Neural progenitor cell (in vitro differentiated cells): Measurements from ENCODE around the gene CELF4. TPM values are rescaled to one million over a fixed set of nuclear protein-coding genes. Genes with fewer than 3 reads are reported as not detected.

Experiments used
- DNase-seq: peaks from one replicate; pipeline ENCODE4 v3.0.0-alpha.2; 2016; ENCODE audit warnings: low spot score
- H2AFZ ChIP-seq: fragments of 200-600 bp; sonication (generic); replicated peaks from 2 replicates; pipeline ENCODE4 v1.6.1; 2016; ENCODE audit warnings: antibody characterized with exemption
- H3F3A ChIP-seq: fragments of 200-600 bp; sonication (generic); 2 replicates; pipeline ENCODE4 v1.6.1; 2016; ENCODE audit warnings: antibody characterized with exemption, low read depth
- H3K27ac ChIP-seq: fragments of 200-600 bp; sonication (generic); 2 replicates; pipeline ENCODE4 v1.5.1; 2016; ENCODE audit warnings: mild to moderate bottlenecking
- H3K27me3 ChIP-seq: fragments of 200-600 bp; sonication (generic); 2 replicates; pipeline ENCODE4 v1.6.1; 2016; ENCODE audit warnings: mild to moderate bottlenecking, moderate library complexity
- H3K36me3 ChIP-seq: fragments of 200-600 bp; sonication (generic); 2 replicates; pipeline ENCODE4 v1.5.1; 2016
- H3K4me1 ChIP-seq: fragments of 200-600 bp; sonication (generic); 2 replicates; pipeline ENCODE4 v1.6.1; 2016; ENCODE audit warnings: mixed run types
- H3K4me2 ChIP-seq: fragments of 200-600 bp; sonication (generic); 2 replicates; pipeline ENCODE4 v1.6.1; 2016
- H3K4me3 ChIP-seq: fragments of 200-600 bp; sonication (generic); 2 replicates; pipeline ENCODE4 v1.5.1; 2016
- H3K79me2 ChIP-seq: fragments of 200-600 bp; sonication (generic); 2 replicates; pipeline ENCODE4 v1.6.1; 2016; ENCODE audit warnings: low read depth
- H3K9ac ChIP-seq: fragments of 200-600 bp; sonication (generic); 2 replicates; pipeline ENCODE4 v1.6.1; 2016
- H3K9me3 ChIP-seq: fragments of 200-600 bp; sonication (generic); 2 replicates; pipeline ENCODE4 v1.5.1; 2016; ENCODE audit warnings: low read depth
- H4K20me1 ChIP-seq: fragments of 200-600 bp; sonication (generic); 2 replicates; pipeline ENCODE4 v1.6.1; 2016; ENCODE audit warnings: low read depth
- H3K27ac Mint-ChIP-seq: 3 replicates; pipeline ENCODE4 v1.8.0; 2021; ENCODE audit warnings: mixed read lengths
- H3K27me3 Mint-ChIP-seq: 2 replicates; pipeline ENCODE4 v1.8.0; 2022; ENCODE audit warnings: low read depth, mild to moderate bottlenecking, inconsistent platforms, moderate library complexity, mixed read lengths; ENCODE audit not compliant: insufficient read depth
- H3K36me3 Mint-ChIP-seq: 3 replicates; pipeline ENCODE4 v1.8.0; 2021; ENCODE audit warnings: mixed read lengths
- H3K4me1 Mint-ChIP-seq: 3 replicates; pipeline ENCODE4 v1.8.0; 2021; ENCODE audit warnings: mixed read lengths
- H3K4me3 Mint-ChIP-seq: 3 replicates; pipeline ENCODE4 v1.8.0; 2021; ENCODE audit warnings: mild to moderate bottlenecking, moderate library complexity, mixed read lengths
- H3K9me3 Mint-ChIP-seq: 3 replicates; pipeline ENCODE4 v1.8.0; 2020; ENCODE audit warnings: mixed read lengths
- CTCF ChIP-seq: fragments of 200-600 bp; sonication (generic); IDR thresholded peaks from 2 replicates; pipeline ENCODE4 v1.5.1; 2017; ENCODE audit warnings: antibody characterized with exemption, mild to moderate bottlenecking
- EZH2 ChIP-seq: fragments of 200-600 bp; sonication (generic); IDR thresholded peaks from 2 replicates; pipeline ENCODE4 v1.6.1; 2017; ENCODE audit warnings: antibody characterized with exemption, mild to moderate bottlenecking, moderate library complexity
- EZH2phosphoT487 ChIP-seq: fragments of 200-600 bp; sonication (generic); IDR thresholded peaks from 2 replicates; pipeline ENCODE4 v1.6.1; 2017; ENCODE audit warnings: antibody characterized with exemption
- total RNA-seq: library from RNA; depleted of rRNA; stranded (reverse); fragments of >200 nt; gene quantifications from 2 replicates; pipeline ENCODE4 v1.2.3, GENCODE V29; 2015; ENCODE audit warnings: low replicate concordance

CELF4 gene
- total RNA-seq, 1 donor from 2014 or later, result 1.8 TPM

DNA sequence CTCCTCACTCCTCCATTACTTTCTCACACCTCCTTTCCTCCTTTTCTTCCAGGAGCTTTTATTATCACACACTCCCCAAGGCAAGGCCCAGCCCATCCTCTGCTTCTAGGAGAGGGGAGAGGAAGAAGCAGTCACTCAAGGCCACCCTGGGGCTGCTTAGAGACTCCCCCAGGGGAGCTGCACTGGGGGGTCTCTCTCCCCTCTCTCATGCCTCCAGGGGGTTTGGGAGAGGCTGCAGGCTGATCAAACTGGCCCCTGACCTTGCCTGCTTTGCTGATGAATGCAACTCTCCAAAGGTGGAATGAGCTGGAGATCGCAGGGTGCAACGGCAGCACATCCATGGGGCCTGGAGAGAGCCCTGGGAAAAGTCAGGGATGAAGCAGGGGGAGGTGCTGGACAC, 216.9 kb downstream of the CELF4 start:
- no peaks in the 10 kb centered on the region for H3K9me3 ChIP-seq
- no peak for TF ChIP-seq CTCF
- no peak for TF ChIP-seq EZH2phosphoT487
- no peak for TF ChIP-seq EZH2
- Mint-ChIP-seq H3K27ac (no peak overlapping the region), H3K4me3 (no peak overlapping the region), H3K4me1 (peaks cover 5% of the 10 kb centered on the region), H3K27me3 (peaks cover 8% of the 10 kb centered on the region), H3K9me3 (no peaks in the 10 kb centered on the region), H3K36me3 (no peaks in the 10 kb centered on the region)
- H3K9ac ChIP-seq, result no peak overlapping the region
- no peak overlapping the region for H2AFZ ChIP-seq
- no peak overlapping the region for H3K27ac ChIP-seq
- no peaks in the 10 kb centered on the region for H3K4me1 ChIP-seq
- H3K79me2 ChIP-seq, result no peaks in the 10 kb centered on the region
- H3K36me3 ChIP-seq, result no peaks in the 10 kb centered on the region
- H3K4me2 ChIP-seq, result no peak overlapping the region
- H3K4me3 ChIP-seq, result no peak overlapping the region
- no peak for DNase-seq
- no peaks in the 10 kb centered on the region for H3K27me3 ChIP-seq
- no peaks in the 10 kb centered on the region for H3F3A ChIP-seq
- no peaks in the 10 kb centered on the region for H4K20me1 ChIP-seq

GRCh38 chr18:37346048-37346447, 219.6 kb downstream of the CELF4 start:
- DNase-seq, result no peak
- no peak overlapping the region for H3K4me3 Mint-ChIP-seq
- no peak overlapping the region for H2AFZ ChIP-seq
- H3K4me1 Mint-ChIP-seq, result peaks cover 7% of the 10 kb centered on the region
- H3K36me3 ChIP-seq, result no peaks in the 10 kb centered on the region
- no peak overlapping the region for H3K4me3 ChIP-seq
- H3K4me1 ChIP-seq, result no peaks in the 10 kb centered on the region
- H3K4me2 ChIP-seq, result no peak overlapping the region
- H3K9me3 Mint-ChIP-seq, result no peaks in the 10 kb centered on the region
- H3K9me3 ChIP-seq, result no peaks in the 10 kb centered on the region
- no peaks in the 10 kb centered on the region for H4K20me1 ChIP-seq
- no peak overlapping the region for H3K9ac ChIP-seq
- peaks cover 11% of the 10 kb centered on the region for H3K27me3 Mint-ChIP-seq
- H3K79me2 ChIP-seq, result no peaks in the 10 kb centered on the region
- no peak overlapping the region for H3K27ac Mint-ChIP-seq
- H3K36me3 Mint-ChIP-seq, result no peaks in the 10 kb centered on the region
- H3K27me3 ChIP-seq, result no peaks in the 10 kb centered on the region
- TF ChIP-seq EZH2phosphoT487, result no peak
- no peak for TF ChIP-seq CTCF
- no peak for TF ChIP-seq EZH2
- H3F3A ChIP-seq, result no peaks in the 10 kb centered on the region
- no peak overlapping the region for H3K27ac ChIP-seq

DNA sequence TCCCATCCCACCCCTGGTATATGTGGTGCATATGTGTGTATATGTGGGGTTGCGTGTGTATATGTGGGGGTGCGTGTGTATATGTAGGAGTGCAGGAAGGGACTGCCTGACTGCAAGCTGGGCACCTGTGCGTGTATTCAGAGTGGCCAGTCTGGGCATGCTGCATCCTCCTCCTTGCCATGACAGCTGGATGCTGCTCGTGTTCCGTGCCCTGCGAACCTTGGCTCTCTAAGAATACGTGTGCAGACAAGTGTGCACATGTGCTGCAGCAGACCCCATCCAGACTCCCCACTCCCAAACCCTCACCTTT, 222.1 kb downstream of the CELF4 start:
- DNase-seq, result no peak
- Histone ChIP-seq H3K9me3 (no peaks in the 10 kb centered on the region), H3K79me2 (no peaks in the 10 kb centered on the region), H3K9ac (no peak overlapping the region), H3K4me1 (no peaks in the 10 kb centered on the region), H3F3A (no peaks in the 10 kb centered on the region), H3K4me2 (no peak overlapping the region), H3K27me3 (no peaks in the 10 kb centered on the region), H4K20me1 (no peaks in the 10 kb centered on the region), H3K4me3 (no peak overlapping the region), H3K27ac (no peak overlapping the region), H3K36me3 (no peaks in the 10 kb centered on the region), H2AFZ (no peak overlapping the region)
- Mint-ChIP-seq H3K4me3 (no peak overlapping the region), H3K4me1 (peaks cover 7% of the 10 kb centered on the region), H3K9me3 (no peaks in the 10 kb centered on the region), H3K36me3 (no peaks in the 10 kb centered on the region), H3K27ac (no peak overlapping the region), H3K27me3 (peaks cover 13% of the 10 kb centered on the region)
- TF ChIP-seq EZH2phosphoT487, result no peak
- no peak for TF ChIP-seq CTCF
- TF ChIP-seq EZH2, result no peak
